OCI-LY1 (cell line): ENCODE data around the gene IL21R.

Experiments
- EZH2 ChIP-seq: fragments of 200-600 bp; sonication (generic), shearing (Covaris generic); IDR thresholded peaks from 2 replicates; pipeline ENCODE4 v1.8.0; 2017; ENCODE audit warnings: borderline replicate concordance, mixed run types, mild to moderate bottlenecking, antibody characterized with exemption, low read length, moderate library complexity, mixed read lengths
- TF ChIP-seq, protein P1 (sequence below): fragments of 200-600 bp; sonication (generic), shearing (Covaris generic); IDR thresholded peaks from 2 replicates; pipeline ENCODE4 v1.5.1; 2017; ENCODE audit warnings: mild to moderate bottlenecking, antibody characterized with exemption, low read length, moderate library complexity, mixed read lengths

- TF ChIP-seq, protein P1, sequence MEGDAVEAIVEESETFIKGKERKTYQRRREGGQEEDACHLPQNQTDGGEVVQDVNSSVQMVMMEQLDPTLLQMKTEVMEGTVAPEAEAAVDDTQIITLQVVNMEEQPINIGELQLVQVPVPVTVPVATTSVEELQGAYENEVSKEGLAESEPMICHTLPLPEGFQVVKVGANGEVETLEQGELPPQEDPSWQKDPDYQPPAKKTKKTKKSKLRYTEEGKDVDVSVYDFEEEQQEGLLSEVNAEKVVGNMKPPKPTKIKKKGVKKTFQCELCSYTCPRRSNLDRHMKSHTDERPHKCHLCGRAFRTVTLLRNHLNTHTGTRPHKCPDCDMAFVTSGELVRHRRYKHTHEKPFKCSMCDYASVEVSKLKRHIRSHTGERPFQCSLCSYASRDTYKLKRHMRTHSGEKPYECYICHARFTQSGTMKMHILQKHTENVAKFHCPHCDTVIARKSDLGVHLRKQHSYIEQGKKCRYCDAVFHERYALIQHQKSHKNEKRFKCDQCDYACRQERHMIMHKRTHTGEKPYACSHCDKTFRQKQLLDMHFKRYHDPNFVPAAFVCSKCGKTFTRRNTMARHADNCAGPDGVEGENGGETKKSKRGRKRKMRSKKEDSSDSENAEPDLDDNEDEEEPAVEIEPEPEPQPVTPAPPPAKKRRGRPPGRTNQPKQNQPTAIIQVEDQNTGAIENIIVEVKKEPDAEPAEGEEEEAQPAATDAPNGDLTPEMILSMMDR, result peak; percentile 52; the same call in 1 of the 2 replicates
- TF ChIP-seq EZH2, result no peak
Measured at GRCh38 chr16:27374804-27375425, 27.1 kb upstream of the IL21R start.
